Dendritic cell treated with granulocyte-macrophage colony-stimulating factor and Interleukin-4, amounts not matched to agents 40 ng/mL and 50 ng/mL, for 4 days (primary cell): ENCODE results near the gene DLG3.
"Not testable (repeated sequence)": the region's sequence is repeated elsewhere in the genome, so short reads cannot be mapped to it uniquely, and the experiment has no call there.

Experiments used
- H3K27ac Mint-ChIP-seq: one replicate; pipeline ENCODE4 v1.8.0; 2022; ENCODE audit warnings: mild to moderate bottlenecking, mixed read lengths
- H3K27me3 Mint-ChIP-seq: one replicate; pipeline ENCODE4 v1.8.0; 2022; ENCODE audit warnings: mild to moderate bottlenecking, mixed read lengths
- H3K36me3 Mint-ChIP-seq: one replicate; pipeline ENCODE4 v1.8.0; 2022; ENCODE audit warnings: low read depth, mixed read lengths
- H3K4me1 Mint-ChIP-seq: one replicate; pipeline ENCODE4 v1.8.0; 2022; ENCODE audit warnings: low read depth, mixed read lengths
- H3K4me3 Mint-ChIP-seq: one replicate; pipeline ENCODE4 v1.8.0; 2022; ENCODE audit warnings: mild to moderate bottlenecking, moderate library complexity, mixed read lengths
- H3K9me3 Mint-ChIP-seq: one replicate; pipeline ENCODE4 v1.8.0; 2022; ENCODE audit warnings: mixed read lengths
- intact Hi-C: fragments of 100-400 bp; cut with micrococcal nuclease; formaldehyde crosslinking; loops from one replicate; pipeline ENCODE4 v1.15.0; 2022

Gene DLG3

DNA sequence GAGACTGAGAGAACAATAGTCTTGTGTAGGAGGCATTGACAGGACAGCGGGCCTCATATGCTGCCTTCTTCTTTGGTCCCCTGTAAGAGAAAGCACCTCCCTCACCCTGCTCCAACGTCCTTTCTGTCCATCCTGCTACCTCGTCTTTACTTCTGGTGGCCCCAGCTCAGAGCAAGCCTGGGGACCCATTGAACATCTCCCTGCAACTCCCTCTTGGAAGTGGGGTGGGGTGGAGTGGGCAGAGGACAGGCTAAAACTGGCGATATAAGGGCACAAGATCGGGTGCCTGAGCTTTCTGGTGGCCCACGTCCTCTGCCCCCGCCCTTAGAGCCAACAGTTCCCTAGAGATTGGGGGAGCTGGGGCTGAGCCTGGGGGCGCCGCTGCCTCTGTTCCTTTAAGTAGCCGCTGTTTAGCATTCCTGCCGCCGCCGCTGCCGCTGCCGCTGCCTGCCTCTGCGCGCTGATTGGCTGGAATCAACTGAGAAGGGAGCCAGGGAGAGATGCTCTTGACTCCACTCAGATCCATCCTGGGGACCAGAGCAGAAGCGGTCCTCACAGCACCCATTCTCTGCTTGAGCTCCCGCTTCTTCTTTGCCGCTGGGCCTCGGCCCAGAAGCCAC lies at the start of gene DLG3:
Gene DLG3 (plus strand): TSS at position 510 of the 620 bp plus-strand sequence. CDS start 367 bp downstream, outside the sequence.
- H3K4me3 Mint-ChIP-seq: no peak within 1 kb of the TSS
- intact Hi-C loops: no loop called here
- peaks cover 63% of the 10 kb centered on the region for H3K27me3 Mint-ChIP-seq
- no peak within 1 kb of the TSS for H3K27ac Mint-ChIP-seq
- no peaks in the 10 kb centered on the region for H3K4me1 Mint-ChIP-seq
- H3K36me3 Mint-ChIP-seq: no peaks in the 10 kb centered on the region
- no peaks in the 10 kb centered on the region for H3K9me3 Mint-ChIP-seq

DNA sequence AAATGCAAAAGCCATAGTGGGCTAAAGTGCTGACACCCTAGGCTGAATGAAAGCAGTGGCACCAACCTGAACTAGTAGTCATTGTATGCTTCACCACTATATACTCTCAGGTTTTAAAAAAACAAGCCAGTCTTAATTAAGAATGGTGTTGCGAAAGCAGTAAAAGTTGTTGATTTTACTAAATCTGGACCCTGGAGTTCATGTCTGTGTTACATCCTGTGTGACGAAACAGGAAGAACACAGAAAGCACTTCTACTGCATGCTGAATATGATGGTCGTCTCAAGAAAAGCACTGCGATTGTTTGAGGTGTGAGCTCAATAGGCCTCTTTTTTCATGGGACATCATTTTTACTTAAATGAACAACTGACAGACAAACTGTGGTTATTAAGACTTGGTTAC lies 45.7 kb upstream of the DLG3 start:
- Mint-ChIP-seq H3K4me1 (no peaks in the 10 kb centered on the region), H3K4me3 (no peak overlapping the region), H3K27ac (no peak overlapping the region), H3K27me3 (no peaks in the 10 kb centered on the region), H3K9me3 (no peaks in the 10 kb centered on the region), H3K36me3 (no peaks in the 10 kb centered on the region)
- intact Hi-C loops: no loop called here

GRCh38 chrX:70400181-70400580 lies 44.5 kb upstream of the DLG3 start:
- intact Hi-C loops, H3K4me1 Mint-ChIP-seq, H3K9me3 Mint-ChIP-seq, H3K27me3 Mint-ChIP-seq, H3K36me3 Mint-ChIP-seq, H3K4me3 Mint-ChIP-seq, H3K27ac Mint-ChIP-seq: not testable (repeated sequence)

- intact Hi-C loops: no loop called here
- H3K4me1 Mint-ChIP-seq: no peaks in the 10 kb centered on the region
- no peaks in the 10 kb centered on the region for H3K36me3 Mint-ChIP-seq
- H3K4me3 Mint-ChIP-seq: no peak overlapping the region
- no peaks in the 10 kb centered on the region for H3K9me3 Mint-ChIP-seq
- no peaks in the 10 kb centered on the region for H3K27me3 Mint-ChIP-seq
- H3K27ac Mint-ChIP-seq: no peak overlapping the region
These were observed 41.9 kb upstream of the DLG3 start for GRCh38 chrX:70402721-70403120.

DNA sequence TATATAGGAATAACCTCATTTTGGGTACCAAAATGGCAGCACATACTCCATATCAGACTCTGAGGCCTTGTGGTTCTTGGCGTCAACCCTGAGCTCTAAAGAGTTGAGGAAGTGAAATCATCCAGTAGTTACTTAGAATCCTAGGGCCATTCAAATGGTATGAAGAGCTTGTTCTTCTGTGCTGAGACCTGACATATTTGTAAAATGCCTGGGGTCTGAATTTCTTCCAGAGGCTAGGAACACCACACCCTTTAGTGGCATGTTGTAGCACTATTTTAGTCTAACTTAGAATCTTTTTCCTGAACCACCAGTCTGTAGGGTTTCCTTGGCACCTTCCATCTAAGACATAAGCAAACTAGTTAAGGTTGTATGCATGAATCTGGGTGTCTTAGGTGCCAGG lies 39.6 kb upstream of the DLG3 start:
- intact Hi-C loops: no loop called here
- no peaks in the 10 kb centered on the region for H3K36me3 Mint-ChIP-seq
- H3K9me3 Mint-ChIP-seq: no peaks in the 10 kb centered on the region

DNA sequence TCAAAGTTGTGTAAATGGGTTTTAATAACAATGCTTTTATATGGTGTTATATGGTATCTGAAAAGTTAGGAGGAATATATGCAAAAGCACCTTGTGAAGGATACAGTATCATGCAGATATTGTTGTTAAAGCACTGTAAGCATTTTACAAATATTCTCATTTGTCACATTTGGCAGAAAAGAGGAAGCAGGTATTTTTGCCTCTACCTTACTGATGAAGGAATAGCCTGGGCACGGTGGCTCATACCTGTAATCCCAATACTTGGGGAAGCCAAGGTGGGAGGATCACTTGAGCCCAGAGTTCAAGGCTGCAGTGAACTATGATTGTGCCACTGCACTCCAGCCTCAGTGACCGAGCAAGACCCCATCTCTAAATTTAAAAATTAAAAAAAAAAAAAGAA lies 33.7 kb upstream of the DLG3 start:
- intact Hi-C loops: no loop called here
- Mint-ChIP-seq H3K4me1 (no peaks in the 10 kb centered on the region), H3K36me3 (no peaks in the 10 kb centered on the region), H3K4me3 (no peak overlapping the region), H3K27ac (no peak overlapping the region), H3K9me3 (no peaks in the 10 kb centered on the region), H3K27me3 (no peaks in the 10 kb centered on the region)

More for the DNA sequence above, 39.6 kb upstream of the DLG3 start:
- no peaks in the 10 kb centered on the region for H3K27me3 Mint-ChIP-seq
- H3K27ac Mint-ChIP-seq: no peak overlapping the region
- no peaks in the 10 kb centered on the region for H3K4me1 Mint-ChIP-seq
- H3K4me3 Mint-ChIP-seq: no peak overlapping the region

DNA sequence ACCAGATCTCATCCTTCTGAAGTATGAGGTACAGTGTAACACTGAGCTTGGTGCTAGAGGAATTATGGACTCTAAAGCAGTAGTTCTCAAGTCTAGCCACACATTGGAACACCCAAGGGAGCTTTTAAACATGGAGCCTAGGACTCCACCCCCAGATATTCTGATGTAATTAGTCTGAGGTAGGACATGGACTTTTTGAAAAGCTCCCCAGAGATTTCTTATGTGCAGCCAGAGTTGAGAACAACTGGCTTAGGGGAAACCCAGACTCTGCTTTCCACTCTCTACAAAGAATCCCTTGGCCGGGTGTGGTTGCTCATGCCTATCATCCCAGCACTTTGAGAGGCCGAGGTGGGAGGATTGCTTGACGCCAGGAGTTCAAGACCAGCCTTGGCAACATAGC lies 33.2 kb upstream of the DLG3 start:
- intact Hi-C loops: no loop called here
- H3K4me3 Mint-ChIP-seq: no peak overlapping the region

GRCh38 chrX:70421618-70422017 lies 23.0 kb upstream of the DLG3 start:
- H3K27me3 Mint-ChIP-seq: peaks cover 13% of the 10 kb centered on the region
- no peaks in the 10 kb centered on the region for H3K4me1 Mint-ChIP-seq
- no peaks in the 10 kb centered on the region for H3K9me3 Mint-ChIP-seq
- intact Hi-C loops: no loop called here
- H3K36me3 Mint-ChIP-seq: peaks cover 6% of the 10 kb centered on the region
- no peak overlapping the region for H3K4me3 Mint-ChIP-seq
- no peak overlapping the region for H3K27ac Mint-ChIP-seq

More for the DNA sequence above, 33.2 kb upstream of the DLG3 start:
- H3K36me3 Mint-ChIP-seq: no peaks in the 10 kb centered on the region
- H3K9me3 Mint-ChIP-seq: no peaks in the 10 kb centered on the region
- no peaks in the 10 kb centered on the region for H3K4me1 Mint-ChIP-seq
- no peak overlapping the region for H3K27ac Mint-ChIP-seq
- no peaks in the 10 kb centered on the region for H3K27me3 Mint-ChIP-seq

- no peak within 1 kb of the TSS for H3K27ac Mint-ChIP-seq
- H3K9me3 Mint-ChIP-seq: no peaks in the 10 kb centered on the region
- no peak within 1 kb of the TSS for H3K4me3 Mint-ChIP-seq
- H3K36me3 Mint-ChIP-seq: peaks cover 4% of the 10 kb centered on the region
- H3K27me3 Mint-ChIP-seq: peaks cover 13% of the 10 kb centered on the region
- no peaks in the 10 kb centered on the region for H3K4me1 Mint-ChIP-seq
- intact Hi-C loops: no loop called here
These were observed 21.7 kb upstream of the DLG3 start, which contains the start of gene GDPD2 for GRCh38 chrX:70422851-70423341. Gene GDPD2 (plus strand): TSS chrX:70423314. CDS start chrX:70424985, 1,671 bp downstream.

GRCh38 chrX:70423936-70424675 lies 20.5 kb upstream of the DLG3 start:
- Mint-ChIP-seq H3K9me3 (no peaks in the 10 kb centered on the region), H3K4me3 (no peak overlapping the region), H3K36me3 (no peaks in the 10 kb centered on the region), H3K27ac (no peak overlapping the region), H3K4me1 (no peaks in the 10 kb centered on the region), H3K27me3 (peaks cover 13% of the 10 kb centered on the region)
- intact Hi-C loops: no loop called here

DNA sequence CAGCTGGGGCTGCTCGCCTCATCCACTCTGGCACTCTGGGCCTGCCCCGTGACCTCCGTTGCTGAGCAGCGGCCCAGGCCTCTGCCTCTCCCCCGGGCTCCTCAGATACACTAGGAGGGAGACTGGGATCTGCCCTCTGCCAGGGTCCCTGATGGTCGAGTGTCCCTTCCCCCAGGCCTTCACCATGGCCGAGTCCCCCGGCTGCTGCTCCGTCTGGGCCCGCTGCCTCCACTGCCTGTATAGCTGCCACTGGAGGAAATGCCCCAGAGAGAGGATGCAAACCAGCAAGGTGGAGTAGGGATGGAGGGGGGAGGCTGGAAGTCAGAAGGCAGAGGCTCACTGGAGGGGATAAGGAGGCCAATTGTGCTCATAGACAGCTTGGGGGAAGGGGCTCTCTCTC lies 19.8 kb upstream of the DLG3 start:
- intact Hi-C loops: no loop called here
- peaks cover under 1% of the 10 kb centered on the region for H3K4me1 Mint-ChIP-seq
- no peak overlapping the region for H3K27ac Mint-ChIP-seq
- no peak overlapping the region for H3K4me3 Mint-ChIP-seq
- peaks cover 13% of the 10 kb centered on the region for H3K27me3 Mint-ChIP-seq
- H3K36me3 Mint-ChIP-seq: no peaks in the 10 kb centered on the region
- no peaks in the 10 kb centered on the region for H3K9me3 Mint-ChIP-seq

DNA sequence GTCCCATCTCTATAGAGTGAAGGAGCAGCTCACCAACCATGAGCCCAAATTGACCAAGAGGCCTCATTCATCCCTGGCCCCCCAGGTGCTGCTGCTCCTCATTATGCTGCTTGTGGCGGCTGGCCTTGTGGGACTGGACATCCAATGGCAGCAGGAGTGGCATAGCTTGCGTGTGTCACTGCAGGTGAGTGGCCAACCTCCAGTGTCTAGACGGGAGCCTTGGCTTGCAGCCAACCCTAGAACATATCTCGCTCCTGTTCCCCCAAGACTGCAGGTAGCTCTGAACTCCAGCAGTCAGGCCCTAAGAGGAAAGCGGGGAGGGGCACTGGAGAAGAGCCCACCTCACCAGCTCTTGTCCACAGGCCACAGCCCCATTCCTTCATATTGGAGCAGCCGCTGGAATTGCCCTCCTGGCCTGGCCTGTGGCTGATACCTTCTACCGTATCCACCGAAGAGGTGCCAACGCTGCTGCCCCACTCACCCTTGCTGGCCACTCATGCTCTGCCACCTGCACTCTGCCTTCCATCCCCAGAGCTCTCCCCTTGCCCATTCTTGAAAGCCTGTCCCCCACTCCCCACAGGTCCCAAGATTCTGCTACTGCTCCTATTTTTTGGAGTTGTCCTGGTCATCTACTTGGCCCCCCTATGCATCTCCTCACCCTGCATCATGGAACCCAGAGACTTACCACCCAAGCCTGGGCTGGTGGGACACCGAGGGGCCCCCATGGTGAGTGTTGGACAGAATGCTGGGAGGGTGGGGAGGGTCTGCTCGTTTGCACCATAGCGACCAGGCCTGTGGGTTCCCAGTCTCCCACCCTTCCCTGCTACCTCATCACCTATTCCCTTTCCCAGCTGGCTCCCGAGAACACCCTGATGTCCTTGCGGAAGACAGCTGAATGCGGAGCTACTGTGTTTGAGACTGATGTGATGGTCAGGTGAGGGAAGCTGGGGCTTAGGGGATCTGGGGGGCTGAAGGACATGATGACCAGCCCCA lies 18.1 kb upstream of the DLG3 start:
- no peak overlapping the region for H3K4me3 Mint-ChIP-seq
- peaks cover 7% of the 10 kb centered on the region for H3K4me1 Mint-ChIP-seq
- H3K27me3 Mint-ChIP-seq: peaks cover 13% of the 10 kb centered on the region
- H3K27ac Mint-ChIP-seq: no peak overlapping the region
- intact Hi-C loops: no loop called here
- no peaks in the 10 kb centered on the region for H3K36me3 Mint-ChIP-seq
- no peaks in the 10 kb centered on the region for H3K9me3 Mint-ChIP-seq

- intact Hi-C loops: no loop called here
- H3K27me3 Mint-ChIP-seq: peaks cover 13% of the 10 kb centered on the region
- peaks cover 7% of the 10 kb centered on the region for H3K4me1 Mint-ChIP-seq
- no peak overlapping the region for H3K27ac Mint-ChIP-seq
- H3K4me3 Mint-ChIP-seq: no peak overlapping the region
- no peaks in the 10 kb centered on the region for H3K9me3 Mint-ChIP-seq
- no peaks in the 10 kb centered on the region for H3K36me3 Mint-ChIP-seq
These were observed 17.3 kb upstream of the DLG3 start for GRCh38 chrX:70427365-70427764.

DNA sequence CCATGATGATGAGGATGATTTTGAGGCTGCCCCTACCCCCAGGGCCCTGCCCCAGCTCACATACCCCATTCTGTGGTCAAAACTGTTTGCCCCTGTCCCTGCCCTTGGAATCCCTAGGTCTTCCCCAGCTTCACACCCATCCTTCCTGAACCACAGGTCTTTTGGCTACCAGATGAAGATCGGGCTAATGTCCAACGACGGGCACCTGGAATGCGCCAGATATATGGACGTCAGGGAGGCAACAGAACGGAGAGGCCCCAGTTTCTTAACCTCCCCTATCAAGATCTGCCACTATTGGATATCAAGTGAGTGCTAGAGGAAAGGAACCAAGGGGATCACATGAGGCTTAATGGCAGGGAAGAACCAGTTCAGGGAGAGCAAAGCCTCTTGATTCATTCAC lies 14.9 kb upstream of the DLG3 start:
- Mint-ChIP-seq H3K27me3 (peaks cover 7% of the 10 kb centered on the region), H3K4me3 (no peak overlapping the region), H3K27ac (no peak overlapping the region), H3K36me3 (peaks cover 5% of the 10 kb centered on the region), H3K4me1 (peaks cover 27% of the 10 kb centered on the region), H3K9me3 (no peaks in the 10 kb centered on the region)
- intact Hi-C loops: loop anchor here (10.0 kb wide), 2 partner anchors 95 to 295 kb away; partner anchors contain the start of gene IGBP1
